ENCODE data around the gene MRPL58.

DNA sequence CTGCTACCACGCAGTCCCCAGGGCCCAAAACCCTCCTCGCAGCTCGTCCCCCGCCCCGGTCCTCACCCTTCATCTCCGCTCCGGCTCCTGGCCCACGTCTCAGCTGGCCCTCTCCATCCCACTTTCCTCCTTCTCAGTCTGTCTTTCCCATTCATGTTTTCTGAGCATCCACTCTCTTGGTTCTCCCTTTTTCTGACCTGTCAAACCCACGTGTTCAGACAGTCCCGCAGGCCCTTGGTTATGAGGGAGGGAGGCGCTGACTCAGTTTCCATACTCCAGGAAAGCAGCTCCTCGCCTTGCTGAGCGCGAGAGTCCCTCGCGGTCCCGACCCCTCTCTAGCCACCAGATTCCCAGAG is 39.5 kb upstream of the MRPL58 start:
- no peak for TF ChIP-seq CTCF (IDR thresholded peaks at IDR 0.05; ENCODE audit: insufficient read depth, low read length, poor library complexity, severe bottlenecking)
- no peak for TF ChIP-seq EZH2phosphoT487 (conservative IDR thresholded peaks at IDR 0.05; ENCODE audit: low read length)

Measured in SU-DHL-6 (cell line).